Activated CD8-positive, alpha-beta memory T cell treated with anti-CD3 and anti-CD28 coated beads for 24 hours (primary cell): ENCODE measurements around the gene POLR2J2.
A peak's percentile ranks its signal among the peaks of the same experiment; 100 is the strongest.
"Not testable (repeated sequence)": the region's sequence is repeated elsewhere in the genome, so short reads cannot be mapped to it uniquely, and the experiment has no call there.

Source experiments
- DNase-seq: peaks from one replicate; pipeline ENCODE4 v3.0.0-alpha.2; 2020

POLR2J2 gene

GRCh38 chr7:102671166-102671955 lies at the start of gene POLR2J2:
POLR2J2 (minus strand) TSS chr7:102671663; CDS start chr7:102671601, 62 bp downstream.
- not testable (repeated sequence) for DNase-seq

- not testable (repeated sequence) for DNase-seq
Measured at GRCh38 chr7:102718491-102718890, 47.0 kb upstream of the POLR2J2 start.

GRCh38 chr7:102715718-102716117 lies 44.3 kb upstream of the POLR2J2 start:
- DNase-seq: not testable (repeated sequence)

DNA sequence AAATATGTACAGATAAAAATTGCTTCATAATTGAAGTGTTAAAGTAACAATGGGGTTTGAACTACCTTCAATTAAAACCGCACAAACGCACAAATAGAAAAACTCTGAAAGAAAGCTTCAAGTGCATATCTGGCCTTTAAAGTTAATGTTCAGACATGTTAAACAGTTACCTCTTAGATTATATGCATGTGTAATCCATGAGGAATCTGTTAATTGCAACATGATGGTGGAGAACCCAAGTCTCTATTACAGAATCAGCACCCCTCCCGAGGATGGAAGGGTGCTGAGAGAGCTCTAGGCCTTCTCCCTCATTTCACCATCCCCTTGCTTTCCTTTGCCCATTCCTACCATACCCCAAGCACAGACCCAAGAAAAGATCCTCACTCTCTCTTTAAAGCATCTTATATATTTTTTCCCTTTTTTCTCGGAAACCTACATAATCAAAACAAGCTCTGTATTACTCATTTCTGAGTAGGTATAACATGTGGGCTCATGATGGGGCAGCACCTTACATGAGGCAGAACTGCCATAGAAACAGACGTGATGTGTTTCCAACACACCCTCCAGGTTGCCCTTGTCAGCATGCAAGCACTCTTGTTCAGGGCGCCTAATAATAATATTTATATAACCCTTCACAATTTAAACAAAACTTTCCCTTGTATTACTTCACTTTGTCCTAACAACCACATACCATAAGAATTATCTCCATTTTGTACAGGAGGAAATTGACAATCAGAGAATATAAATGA lies 43.5 kb upstream of the POLR2J2 start:
- DNase-seq: not testable (repeated sequence)

GRCh38 chr7:102713691-102714080 lies 42.2 kb upstream of the POLR2J2 start:
- DNase-seq: not testable (repeated sequence)

DNA sequence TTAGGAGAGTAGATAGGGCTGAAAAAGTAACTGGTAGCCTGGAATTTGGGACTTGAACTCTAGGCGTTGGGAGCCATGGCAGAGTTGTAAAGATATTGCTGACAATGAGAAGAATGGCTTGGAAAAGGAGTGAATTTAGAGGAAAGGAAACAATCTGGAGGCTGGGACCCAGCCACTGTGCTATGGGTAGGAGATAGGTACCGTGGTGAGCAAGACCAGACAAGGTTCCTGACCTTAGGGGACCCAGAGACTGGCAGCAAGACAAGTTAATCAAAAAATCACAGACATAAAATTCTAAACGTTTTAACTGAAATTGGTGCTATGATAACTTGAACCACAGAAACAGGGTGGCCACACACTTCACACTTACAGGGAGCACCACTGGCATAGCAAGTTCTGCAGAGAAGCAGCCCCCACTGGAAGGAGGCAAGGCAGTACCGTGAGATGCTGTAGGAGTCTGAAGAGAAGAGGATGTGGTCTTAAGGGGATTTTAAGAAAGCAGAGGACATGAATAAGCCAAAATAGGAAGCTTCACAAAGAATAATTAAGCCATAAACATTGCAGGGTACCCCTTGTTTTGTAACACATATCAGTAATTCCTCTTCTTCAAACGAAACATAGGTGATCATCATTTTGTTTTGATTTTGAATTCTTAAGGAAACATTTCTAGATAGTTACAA lies 41.7 kb upstream of the POLR2J2 start:
- DNase-seq: not testable (repeated sequence)

DNA sequence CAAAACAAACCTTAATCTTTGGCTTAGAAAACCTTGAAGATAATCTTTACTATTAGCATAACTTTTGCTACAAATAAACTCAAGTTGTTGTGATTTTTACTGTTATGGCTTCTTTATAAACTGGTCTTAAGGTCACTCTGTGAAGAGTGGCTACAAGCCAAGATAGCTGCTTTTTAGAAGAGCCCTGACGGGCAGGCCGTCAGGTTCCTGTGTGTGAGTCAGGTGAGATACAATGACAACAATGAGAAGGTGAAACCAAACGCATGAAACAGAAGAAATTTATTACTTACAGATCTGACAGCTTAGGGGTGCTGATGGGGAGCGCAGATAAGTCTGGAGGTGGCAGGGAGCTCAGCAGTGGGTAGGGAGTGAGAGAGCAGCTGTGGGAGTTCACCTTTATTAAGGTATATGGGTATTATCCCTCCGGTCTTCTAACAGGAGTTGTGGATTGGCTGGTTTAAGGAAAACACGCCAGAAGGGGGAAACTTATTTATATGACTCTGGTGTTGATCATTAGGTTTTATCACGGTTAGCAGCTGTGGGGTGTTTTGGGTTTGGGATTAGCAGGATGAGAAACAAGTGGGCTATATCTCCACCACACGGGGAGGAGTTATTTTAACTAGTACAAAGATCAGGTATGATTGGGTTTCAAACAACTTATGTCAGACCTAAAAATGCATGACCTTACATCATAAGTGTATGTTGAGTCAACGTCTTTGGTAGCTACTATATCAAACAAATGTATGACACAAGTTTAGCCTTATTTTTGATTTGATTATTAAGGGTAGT lies 27.7 kb upstream of the POLR2J2 start:
- DNase-seq: not testable (repeated sequence)

GRCh38 chr7:102697642-102698512 lies 26.4 kb upstream of the POLR2J2 start:
- DNase-seq: not testable (repeated sequence)

DNA sequence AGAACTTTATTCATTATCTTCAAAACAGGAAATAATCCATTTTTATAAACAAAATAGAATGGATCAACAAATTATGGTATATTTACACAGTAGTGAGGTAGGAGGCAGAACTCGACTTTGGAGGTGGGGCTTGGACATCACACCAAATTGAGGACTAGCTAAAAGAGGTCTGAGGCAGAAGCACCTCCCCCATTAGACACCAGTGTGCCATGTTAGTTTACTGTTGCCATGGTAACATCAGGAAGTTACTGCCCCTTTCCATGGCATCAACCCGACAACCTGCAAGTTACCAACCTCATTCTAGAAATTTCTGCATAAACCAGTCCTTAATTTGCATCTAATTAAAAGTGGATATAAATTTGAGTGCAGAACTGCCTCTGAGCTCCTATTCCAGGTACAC lies 24.5 kb upstream of the POLR2J2 start:
- not testable (repeated sequence) for DNase-seq

GRCh38 chr7:102695033-102695552 lies 23.6 kb upstream of the POLR2J2 start:
- DNase-seq: not testable (repeated sequence)

- DNase-seq: not testable (repeated sequence)
Measured at GRCh38 chr7:102694008-102694407, 22.5 kb upstream of the POLR2J2 start.

GRCh38 chr7:102690602-102691001 lies 19.1 kb upstream of the POLR2J2 start:
- not testable (repeated sequence) for DNase-seq

GRCh38 chr7:102689436-102690282 lies 18.2 kb upstream of the POLR2J2 start:
- DNase-seq: not testable (repeated sequence)

GRCh38 chr7:102688299-102689036 lies 17.0 kb upstream of the POLR2J2 start:
- not testable (repeated sequence) for DNase-seq

DNA sequence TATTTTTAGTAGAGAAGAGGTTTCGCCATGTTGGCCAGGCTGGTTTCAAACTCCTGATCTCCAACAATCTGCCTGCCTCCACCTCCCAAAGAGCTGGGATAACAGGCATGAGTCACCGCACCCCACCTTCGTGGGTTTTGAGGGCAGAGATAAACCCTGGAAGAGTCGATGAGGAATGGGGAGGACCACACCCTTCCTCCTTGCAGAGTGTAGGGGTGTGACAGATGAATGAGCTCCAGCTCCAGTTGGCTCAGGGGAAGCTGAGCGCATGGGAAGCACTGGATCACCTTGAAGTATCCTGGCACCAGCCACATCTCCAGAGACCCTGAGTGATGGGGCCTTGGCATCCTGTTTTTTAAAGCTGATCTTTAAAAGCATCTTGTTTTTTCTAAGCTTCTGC lies 11.1 kb upstream of the POLR2J2 start:
- not testable (repeated sequence) for DNase-seq

DNA sequence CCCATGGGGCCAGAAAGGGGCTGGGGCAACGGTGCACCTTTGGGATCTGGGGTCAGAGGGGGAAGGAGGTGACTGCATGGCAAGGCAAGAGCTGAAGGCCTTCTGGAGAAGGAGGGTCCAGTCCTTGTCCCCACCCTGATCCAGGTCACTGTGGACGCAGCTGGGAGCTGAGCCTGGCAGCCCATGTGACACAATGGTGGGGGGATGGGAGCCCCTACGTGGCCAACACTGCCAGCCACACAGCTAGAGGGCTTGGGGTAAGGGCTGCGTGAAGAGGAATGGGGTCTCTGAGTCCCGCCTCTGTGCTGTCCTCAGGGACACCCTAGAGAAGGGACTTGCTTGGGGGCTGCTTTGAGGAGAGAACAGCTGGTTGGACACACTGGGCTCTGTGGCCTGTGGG lies 9.3 kb upstream of the POLR2J2 start:
- DNase-seq: not testable (repeated sequence)

- peak; percentile 74 for DNase-seq
Measured at GRCh38 chr7:102675545-102675944, 4.1 kb upstream of the POLR2J2 start.

DNA sequence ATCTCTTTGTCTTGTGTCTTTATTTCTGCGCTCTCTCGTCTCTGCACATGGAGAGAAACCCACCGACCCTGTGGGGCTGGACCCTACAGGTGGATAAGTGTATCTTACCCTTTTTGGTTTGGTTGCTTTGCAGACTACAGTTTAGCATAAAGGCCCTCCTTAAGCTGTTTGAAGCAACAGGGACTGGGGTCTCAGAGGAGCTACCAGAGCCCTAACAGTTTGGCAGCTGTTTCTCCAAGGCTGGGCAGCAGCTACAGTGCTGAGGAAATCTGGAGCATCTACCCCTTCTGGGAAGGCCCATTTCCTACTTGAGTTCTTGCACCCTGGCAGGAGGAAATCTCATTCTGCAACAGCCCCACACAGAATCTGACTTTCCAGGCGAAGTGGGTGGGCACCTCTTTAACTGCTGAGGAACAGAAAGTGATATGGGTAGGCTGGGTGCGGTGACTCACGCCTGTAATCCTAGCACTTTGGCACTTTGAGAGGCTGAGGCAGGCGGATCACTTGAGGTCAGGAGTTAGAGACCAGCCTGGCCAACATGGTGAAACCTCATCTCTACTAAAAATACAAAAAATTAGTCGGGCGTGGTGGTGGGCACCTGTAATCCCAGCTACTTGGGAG lies 2.1 kb upstream of the POLR2J2 start:
- not testable (repeated sequence) for DNase-seq

GRCh38 chr7:102671956-102672307 lies 469 bp upstream of the POLR2J2 start:
- not testable (repeated sequence) for DNase-seq
